Peyer's patch (tissue), 4 donors: Measurements from ENCODE around the gene DOCK2.

ENCODE experiments used
- POLR2A ChIP-seq, 2 donors: fragments of 450-650 bp; IDR thresholded peaks; one replicate each; pipeline ENCODE4 v1.5.1; 2017; ENCODE audit warnings: antibody characterized with exemption in 2 of 2, mild to moderate bottlenecking in 2 of 2, moderate library complexity in 2 of 2
- TF ChIP-seq, protein P1 (sequence below), 6 experiments: fragments of 450-650 bp in 4 of 6; fragments of 200-600 bp in 2 of 6; sonication (generic) in 1 of 6; IDR thresholded peaks; one replicate each; pipeline ENCODE4 v1.5.1; 2017 to 2019; ENCODE audit warnings: antibody characterized with exemption in 6 of 6, mild to moderate bottlenecking in 3 of 6, moderate library complexity in 1 of 6

DNA sequence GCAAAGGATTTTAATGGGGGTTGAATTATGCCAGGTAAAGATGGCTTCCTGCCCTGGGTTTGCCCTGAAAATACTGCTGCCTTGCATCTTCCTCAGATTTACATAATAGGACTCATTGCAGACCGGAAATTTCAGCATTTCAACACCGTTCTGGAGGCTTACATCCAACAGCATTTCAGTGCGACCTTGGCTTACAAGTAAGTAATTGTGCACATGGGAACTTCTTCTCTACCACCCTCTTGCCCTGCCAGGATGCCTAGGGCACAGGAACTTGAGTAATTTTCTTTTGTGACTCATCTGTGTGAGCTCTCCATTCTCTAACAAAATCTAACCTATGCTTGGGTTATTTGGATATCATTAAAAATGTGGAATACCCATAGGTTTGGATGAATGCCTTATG, 80.2 kb downstream of the DOCK2 start:
- TF ChIP-seq, protein P1, sequence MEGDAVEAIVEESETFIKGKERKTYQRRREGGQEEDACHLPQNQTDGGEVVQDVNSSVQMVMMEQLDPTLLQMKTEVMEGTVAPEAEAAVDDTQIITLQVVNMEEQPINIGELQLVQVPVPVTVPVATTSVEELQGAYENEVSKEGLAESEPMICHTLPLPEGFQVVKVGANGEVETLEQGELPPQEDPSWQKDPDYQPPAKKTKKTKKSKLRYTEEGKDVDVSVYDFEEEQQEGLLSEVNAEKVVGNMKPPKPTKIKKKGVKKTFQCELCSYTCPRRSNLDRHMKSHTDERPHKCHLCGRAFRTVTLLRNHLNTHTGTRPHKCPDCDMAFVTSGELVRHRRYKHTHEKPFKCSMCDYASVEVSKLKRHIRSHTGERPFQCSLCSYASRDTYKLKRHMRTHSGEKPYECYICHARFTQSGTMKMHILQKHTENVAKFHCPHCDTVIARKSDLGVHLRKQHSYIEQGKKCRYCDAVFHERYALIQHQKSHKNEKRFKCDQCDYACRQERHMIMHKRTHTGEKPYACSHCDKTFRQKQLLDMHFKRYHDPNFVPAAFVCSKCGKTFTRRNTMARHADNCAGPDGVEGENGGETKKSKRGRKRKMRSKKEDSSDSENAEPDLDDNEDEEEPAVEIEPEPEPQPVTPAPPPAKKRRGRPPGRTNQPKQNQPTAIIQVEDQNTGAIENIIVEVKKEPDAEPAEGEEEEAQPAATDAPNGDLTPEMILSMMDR (IDR thresholded peaks at IDR 0.05): no peak
- TF ChIP-seq POLR2A (IDR thresholded peaks at IDR 0.05): no peak
